Stimulated activated CD4-positive, alpha-beta T cell treated with anti-CD3 and anti-CD28 coated beads, TNF-alpha, amount 100 ng/mL, for 4 hours (primary cell): Measurements from ENCODE around the gene MRGPRD.

ENCODE experiments used
- DNase-seq, 3 experiments: peaks; one replicate each; pipeline ENCODE4 v3.0.0-alpha.2; 2020; ENCODE audit warnings: low read depth in 3 of 3

The MRGPRD gene

DNA sequence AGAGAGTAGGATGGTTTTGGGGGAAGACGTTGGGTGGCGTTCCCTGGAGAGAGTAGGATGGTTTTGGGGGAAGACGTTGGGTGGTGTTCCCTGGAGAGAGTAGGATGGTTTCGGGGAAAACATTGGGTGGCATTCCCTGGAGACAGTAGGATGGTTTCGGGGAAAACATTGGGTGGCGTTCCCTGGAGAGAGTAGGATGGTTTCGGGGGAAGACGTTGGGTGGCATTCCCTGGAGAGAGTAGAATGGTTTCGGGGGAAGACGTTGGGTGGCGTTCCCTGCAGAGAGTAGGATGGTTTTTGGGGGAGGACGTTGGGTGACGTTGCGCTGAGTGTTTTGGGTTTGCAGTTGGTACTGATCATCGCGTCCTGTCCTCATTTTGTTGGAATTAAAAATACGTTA is 48.9 kb downstream of the MRGPRD start:
- DNase-seq, result no peak

- DNase-seq, result no peak
Observed at GRCh38 chr11:68930991-68931855, 49.6 kb downstream of the MRGPRD start.
